SJCRH30 (cell line): ENCODE results near the gene INF2. TPM values are rescaled to one million over a fixed set of nuclear protein-coding genes. Genes with fewer than 3 reads are reported as not detected.

Experiments used
- DNase-seq, 2 experiments: peaks; one replicate each; pipeline ENCODE4 v3.0.0-alpha.2; 2015 to 2020
- H3K27ac ChIP-seq: fragments of 250-450 bp; sonication (Bioruptor Pico); 2 replicates; pipeline ENCODE4 v1.5.1; 2020; ENCODE audit warnings: mild to moderate bottlenecking, moderate library complexity
- H3K27me3 ChIP-seq: fragments of 250-450 bp; sonication (Bioruptor Pico); 2 replicates; pipeline ENCODE4 v1.5.1; 2020; ENCODE audit warnings: mild to moderate bottlenecking, moderate library complexity
- H3K36me3 ChIP-seq: fragments of 250-450 bp; sonication (Bioruptor Pico); 2 replicates; pipeline ENCODE4 v1.5.1; 2020; ENCODE audit warnings: mild to moderate bottlenecking, moderate library complexity
- H3K4me1 ChIP-seq: fragments of 250-450 bp; sonication (Bioruptor Pico); 2 replicates; pipeline ENCODE4 v1.5.1; 2020; ENCODE audit warnings: mild to moderate bottlenecking, moderate library complexity
- H3K4me3 ChIP-seq: fragments of 250-450 bp; sonication (Bioruptor Pico); 2 replicates; pipeline ENCODE4 v1.5.1; 2020; ENCODE audit warnings: mild to moderate bottlenecking, moderate library complexity
- H3K9me3 ChIP-seq: fragments of 250-450 bp; sonication (Bioruptor Pico); replicated peaks from 2 replicates; pipeline ENCODE4 v1.5.1; 2020; ENCODE audit warnings: mild to moderate bottlenecking, moderate library complexity
- total RNA-seq: library from RNA; depleted of rRNA; stranded (reverse); fragments of >200 nt; shearing (Covaris generic); gene quantifications from 2 replicates; pipeline ENCODE4 v1.2.3, GENCODE V29; 2014; rRNA removed

The INF2 gene
- total RNA-seq, 1 experiment from 2014 or later, result 38.3 TPM

GRCh38 chr14:104766863-104767633 is 77.6 kb downstream of the INF2 start:
- Histone ChIP-seq H3K27me3 (no peaks in the 10 kb centered on the region), H3K4me1 (0 out of 2 replicates have a peak, but pooled peaks cover 5% of the 10 kb centered on the region), H3K27ac (no peak overlapping the region), H3K9me3 (no peaks in the 10 kb centered on the region), H3K36me3 (peaks cover 25% of the 10 kb centered on the region), H3K4me3 (no peak overlapping the region)
- no peak for DNase-seq

GRCh38 chr14:104767634-104767918 is 78.2 kb downstream of the INF2 start:
- Histone ChIP-seq H3K9me3 (no peaks in the 10 kb centered on the region), H3K36me3 (peaks cover 25% of the 10 kb centered on the region), H3K27ac (no peak overlapping the region), H3K4me3 (no peak overlapping the region), H3K27me3 (no peaks in the 10 kb centered on the region), H3K4me1 (0 out of 2 replicates have a peak, but pooled peaks cover 5% of the 10 kb centered on the region)
- DNase-seq, result no peak

GRCh38 chr14:104768437-104769323 is 79.3 kb downstream of the INF2 start:
- Histone ChIP-seq H3K4me3 (no peak overlapping the region), H3K4me1 (0 out of 2 replicates have a peak, but pooled peaks cover 5% of the 10 kb centered on the region), H3K27me3 (no peaks in the 10 kb centered on the region), H3K9me3 (no peaks in the 10 kb centered on the region), H3K36me3 (peaks cover 33% of the 10 kb centered on the region), H3K27ac (no peak overlapping the region)
- DNase-seq, result peak; percentile 87 to 92

GRCh38 chr14:104769324-104770071 is 80.1 kb downstream of the INF2 start:
- Histone ChIP-seq H3K27me3 (no peaks in the 10 kb centered on the region), H3K4me3 (no peak overlapping the region), H3K36me3 (peaks cover 39% of the 10 kb centered on the region), H3K27ac (no peak overlapping the region), H3K4me1 (0 out of 2 replicates have a peak, but pooled peaks cover 5% of the 10 kb centered on the region), H3K9me3 (no peaks in the 10 kb centered on the region)
- DNase-seq, result no peak

- Histone ChIP-seq H3K27me3 (no peaks in the 10 kb centered on the region), H3K9me3 (no peaks in the 10 kb centered on the region), H3K27ac (no peak overlapping the region), H3K4me3 (no peak overlapping the region), H3K36me3 (peaks cover 45% of the 10 kb centered on the region), H3K4me1 (0 out of 2 replicates have a peak, but pooled peaks cover 5% of the 10 kb centered on the region)
- DNase-seq, result no peak
Observed at GRCh38 chr14:104770072-104770579, 80.7 kb downstream of the INF2 start.

- peaks cover 52% of the 10 kb centered on the region for H3K36me3 ChIP-seq
- DNase-seq, result peak in 1 of 2 experiments; percentile 46
Observed at GRCh38 chr14:104770851-104771272, 81.4 kb downstream of the INF2 start.

GRCh38 chr14:104771374-104771773 is 82.0 kb downstream of the INF2 start:
- Histone ChIP-seq H3K27me3 (no peaks in the 10 kb centered on the region), H3K27ac (no peak overlapping the region), H3K4me1 (0 out of 2 replicates have a peak, but pooled peaks cover 5% of the 10 kb centered on the region), H3K36me3 (peaks cover 56% of the 10 kb centered on the region), H3K4me3 (no peak overlapping the region), H3K9me3 (no peaks in the 10 kb centered on the region)
- no peak for DNase-seq

More at GRCh38 chr14:104770851-104771272, 81.4 kb downstream of the INF2 start:
- no peak overlapping the region for H3K27ac ChIP-seq
- H3K4me1 ChIP-seq, result 0 out of 2 replicates have a peak, but pooled peaks cover 5% of the 10 kb centered on the region
- H3K9me3 ChIP-seq, result no peaks in the 10 kb centered on the region
- H3K4me3 ChIP-seq, result no peak overlapping the region
- H3K27me3 ChIP-seq, result no peaks in the 10 kb centered on the region

Other genes starting within 250 kb of the INF2 start
- gene C14orf180, start 109.9 kb upstream of the INF2 start, total RNA-seq, result not detected in 2 replicates
- not detected in 2 replicates for gene TMEM179, start 84.8 kb upstream of the INF2 start, total RNA-seq
- gene ADSS1, start 34.6 kb downstream of the INF2 start, total RNA-seq, result 0.58 and 1.2 TPM in 2 replicates
- 105 and 157 TPM in 2 replicates for gene SIVA1, start 63.5 kb downstream of the INF2 start, total RNA-seq
- 160 and 164 TPM in 2 replicates for gene AKT1, start 106.1 kb downstream of the INF2 start, total RNA-seq
- 0.38 and 0.48 TPM in 2 replicates for gene ZBTB42, start 111.5 kb downstream of the INF2 start, total RNA-seq
- gene CEP170B, start 175.7 kb downstream of the INF2 start, total RNA-seq, result 0.08 and 0.12 TPM in 2 replicates
- not detected in 2 replicates for gene PLD4, start 235.3 kb downstream of the INF2 start, total RNA-seq